Activated CD4-positive, CD25-positive, alpha-beta regulatory T cell treated with anti-CD3 and anti-CD28 coated beads, Interleukin-2, amount 50 U/mL, for 72 hours (primary cell): ENCODE measurements around the gene TAF5L.
"Not testable (repeated sequence)": the region's sequence is repeated elsewhere in the genome, so short reads cannot be mapped to it uniquely, and the experiment has no call there.

ENCODE experiments used
- DNase-seq: peaks from one replicate; pipeline ENCODE4 v3.0.0; 2021

TAF5L gene

GRCh38 chr1:229563241-229563640, 62.7 kb downstream of the TAF5L start:
- no peak for DNase-seq

GRCh38 chr1:229562686-229563085, 63.2 kb downstream of the TAF5L start:
- no peak for DNase-seq

GRCh38 chr1:229561141-229561540, 64.8 kb downstream of the TAF5L start:
- no peak for DNase-seq

GRCh38 chr1:229560124-229560523, 65.8 kb downstream of the TAF5L start:
- DNase-seq, result not testable (repeated sequence)

- DNase-seq, result peak; percentile 36
Measured at GRCh38 chr1:229559336-229559801, 66.6 kb downstream of the TAF5L start.

GRCh38 chr1:229558460-229559335, 67.2 kb downstream of the TAF5L start, which contains the start of gene ABCB10:
Gene ABCB10 (minus strand): TSS chr1:229558707. CDS start chr1:229558652, 55 bp downstream.
- DNase-seq, result peak; percentile 88

- peak; percentile 56 for DNase-seq
Measured at GRCh38 chr1:229557913-229558414, 68.0 kb downstream of the TAF5L start.

- DNase-seq, result no peak
Measured at GRCh38 chr1:229557200-229557850, 68.6 kb downstream of the TAF5L start.

- DNase-seq, result no peak
Measured at GRCh38 chr1:229554886-229555621, 70.9 kb downstream of the TAF5L start.

GRCh38 chr1:229553621-229554130, 72.2 kb downstream of the TAF5L start:
- DNase-seq, result no peak

GRCh38 chr1:229552732-229553131, 73.2 kb downstream of the TAF5L start:
- no peak for DNase-seq

GRCh38 chr1:229550812-229551567, 74.9 kb downstream of the TAF5L start:
- no peak for DNase-seq

- no peak for DNase-seq
Measured at GRCh38 chr1:229547542-229547941, 78.4 kb downstream of the TAF5L start.

GRCh38 chr1:229544587-229544986, 81.3 kb downstream of the TAF5L start:
- DNase-seq, result no peak
